B cell (primary cell): ENCODE data around the gene FASTKD2.

ENCODE experiments used
- EZH2 ChIP-seq: IDR thresholded peaks from 2 replicates; pipeline ENCODE4 v1.6.1; 2012; ENCODE audit warnings: borderline replicate concordance, low read depth, mild to moderate bottlenecking, moderate library complexity, low read length; ENCODE audit not compliant: insufficient read depth, poor library complexity, severe bottlenecking
- TF ChIP-seq, protein P1 (sequence below): fragments of 200-600 bp; IDR thresholded peaks from one replicate; pipeline ENCODE4 v1.8.0; 2022; ENCODE audit warnings: antibody characterized with exemption, mild to moderate bottlenecking

DNA sequence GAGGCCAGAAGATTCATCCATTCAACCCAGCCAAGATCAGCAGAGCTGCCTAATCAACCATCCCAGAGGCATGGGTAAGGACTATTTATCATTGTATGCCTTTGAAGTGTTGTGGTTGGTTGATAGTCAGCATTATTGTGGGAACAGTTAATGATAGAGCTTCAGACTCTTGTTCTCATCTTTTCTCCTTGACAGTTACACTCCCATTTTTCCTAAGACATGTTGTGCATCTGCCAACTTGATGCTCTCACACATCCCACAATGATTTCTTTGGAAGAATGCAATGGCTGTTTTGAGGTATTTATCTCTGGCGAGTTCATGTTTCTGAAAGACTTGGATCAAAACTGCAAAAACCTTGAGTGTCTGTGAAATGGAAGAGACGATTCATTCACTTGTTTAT lies 55.4 kb downstream of the FASTKD2 start:
- TF ChIP-seq, protein P1, sequence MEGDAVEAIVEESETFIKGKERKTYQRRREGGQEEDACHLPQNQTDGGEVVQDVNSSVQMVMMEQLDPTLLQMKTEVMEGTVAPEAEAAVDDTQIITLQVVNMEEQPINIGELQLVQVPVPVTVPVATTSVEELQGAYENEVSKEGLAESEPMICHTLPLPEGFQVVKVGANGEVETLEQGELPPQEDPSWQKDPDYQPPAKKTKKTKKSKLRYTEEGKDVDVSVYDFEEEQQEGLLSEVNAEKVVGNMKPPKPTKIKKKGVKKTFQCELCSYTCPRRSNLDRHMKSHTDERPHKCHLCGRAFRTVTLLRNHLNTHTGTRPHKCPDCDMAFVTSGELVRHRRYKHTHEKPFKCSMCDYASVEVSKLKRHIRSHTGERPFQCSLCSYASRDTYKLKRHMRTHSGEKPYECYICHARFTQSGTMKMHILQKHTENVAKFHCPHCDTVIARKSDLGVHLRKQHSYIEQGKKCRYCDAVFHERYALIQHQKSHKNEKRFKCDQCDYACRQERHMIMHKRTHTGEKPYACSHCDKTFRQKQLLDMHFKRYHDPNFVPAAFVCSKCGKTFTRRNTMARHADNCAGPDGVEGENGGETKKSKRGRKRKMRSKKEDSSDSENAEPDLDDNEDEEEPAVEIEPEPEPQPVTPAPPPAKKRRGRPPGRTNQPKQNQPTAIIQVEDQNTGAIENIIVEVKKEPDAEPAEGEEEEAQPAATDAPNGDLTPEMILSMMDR, result no peak
- no peak for TF ChIP-seq EZH2
